H9 (cell line): ENCODE measurements around the gene VASH2. TPM values are rescaled to one million over a fixed set of nuclear protein-coding genes. Genes with fewer than 3 reads are reported as not detected.

ENCODE experiments used
- DNase-seq: peaks from one replicate; pipeline ENCODE4 v3.0.0-alpha.2; 2017
- H2AFZ ChIP-seq: one replicate; pipeline ENCODE4 v1.6.1; 2013; ENCODE audit warnings: mild to moderate bottlenecking, low read length, control low read depth, moderate library complexity
- H2AK5ac ChIP-seq: 2 replicates; pipeline ENCODE4 v1.6.1; 2013; ENCODE audit warnings: low read length, control low read depth, mixed read lengths; ENCODE audit not compliant: insufficient read length
- H2BK120ac ChIP-seq: one replicate; pipeline ENCODE4 v1.6.1; 2013; ENCODE audit warnings: low read depth, mild to moderate bottlenecking, low read length, control low read depth, inconsistent platforms; ENCODE audit not compliant: poor library complexity, severe bottlenecking
- H2BK12ac ChIP-seq: 2 replicates; pipeline ENCODE4 v1.6.1; 2013; ENCODE audit warnings: low read length, control low read depth, mixed read lengths, low read depth; ENCODE audit not compliant: insufficient read length
- H2BK15ac ChIP-seq: 2 replicates; pipeline ENCODE4 v1.6.1; 2013; ENCODE audit warnings: low read depth, low read length, control low read depth
- H2BK20ac ChIP-seq: one replicate; pipeline ENCODE4 v1.6.1; 2013; ENCODE audit warnings: low read depth, mild to moderate bottlenecking, low read length, control low read depth, inconsistent platforms; ENCODE audit not compliant: poor library complexity, severe bottlenecking
- H2BK5ac ChIP-seq: 2 replicates; pipeline ENCODE4 v1.6.1; 2013; ENCODE audit warnings: low read length, control low read depth, mixed read lengths; ENCODE audit not compliant: insufficient read length
- H3K14ac ChIP-seq: 2 replicates; pipeline ENCODE4 v1.6.1; 2013; ENCODE audit warnings: low read length, control low read depth; ENCODE audit not compliant: insufficient read depth
- H3K18ac ChIP-seq: 2 replicates; pipeline ENCODE4 v1.6.1; 2013; ENCODE audit warnings: low read depth, mild to moderate bottlenecking, mixed read lengths, low read length, control low read depth; ENCODE audit not compliant: insufficient read length
- H3K23ac ChIP-seq: 2 replicates; pipeline ENCODE4 v1.6.1; 2013; ENCODE audit warnings: low read length, control low read depth, mixed read lengths, low read depth; ENCODE audit not compliant: insufficient read length
- H3K23me2 ChIP-seq: 2 replicates; pipeline ENCODE4 v1.6.1; 2013; ENCODE audit warnings: low read depth, mild to moderate bottlenecking, mixed read lengths, low read length, control low read depth; ENCODE audit not compliant: insufficient read length, poor library complexity, severe bottlenecking
- H3K27ac ChIP-seq: 2 replicates; pipeline ENCODE4 v1.5.1; 2013; ENCODE audit warnings: low read length, control low read depth, mixed read lengths, low read depth; ENCODE audit not compliant: insufficient read length
- H3K27me3 ChIP-seq: 2 replicates; pipeline ENCODE4 v1.6.1; 2013; ENCODE audit warnings: low read length, control low read depth, inconsistent platforms; ENCODE audit not compliant: insufficient read depth
- H3K4ac ChIP-seq: 2 replicates; pipeline ENCODE4 v1.6.1; 2013; ENCODE audit warnings: low read depth, mild to moderate bottlenecking, control low read depth, inconsistent platforms, low read length, moderate library complexity
- H3K4me1 ChIP-seq: 2 replicates; pipeline ENCODE4 v1.6.1; 2013; ENCODE audit warnings: low read length, control low read depth, inconsistent platforms; ENCODE audit not compliant: insufficient read depth
- H3K4me2 ChIP-seq: 2 replicates; pipeline ENCODE4 v1.6.1; 2013; ENCODE audit warnings: low read length, control low read depth, mixed read lengths; ENCODE audit not compliant: insufficient read length, insufficient read depth
- H3K56ac ChIP-seq: 2 replicates; pipeline ENCODE4 v1.6.1; 2013; ENCODE audit warnings: low read depth, mild to moderate bottlenecking, mixed read lengths, low read length, control low read depth; ENCODE audit not compliant: insufficient read length
- H3K79me1 ChIP-seq: 2 replicates; pipeline ENCODE4 v1.6.1; 2013; ENCODE audit warnings: low read depth, mild to moderate bottlenecking, moderate library complexity, low read length, control low read depth, inconsistent platforms; ENCODE audit not compliant: insufficient read depth, poor library complexity, severe bottlenecking
- H3K79me2 ChIP-seq: 2 replicates; pipeline ENCODE4 v1.6.1; 2013; ENCODE audit warnings: low read length, control low read depth, inconsistent platforms; ENCODE audit not compliant: insufficient read depth
- H3K9ac ChIP-seq: 2 replicates; pipeline ENCODE4 v1.6.1; 2013; ENCODE audit warnings: low read length, control low read depth, mixed read lengths; ENCODE audit not compliant: insufficient read length; ENCODE audit errors: extremely low read depth
- H3K9me3 ChIP-seq: one replicate; pipeline ENCODE4 v1.6.1; 2013; ENCODE audit warnings: low read depth, low read length, inconsistent platforms; ENCODE audit not compliant: control insufficient read depth
- H3T11ph ChIP-seq: one replicate; pipeline ENCODE4 v1.6.1; 2013; ENCODE audit warnings: mild to moderate bottlenecking, low read length, control low read depth, inconsistent platforms
- H4K20me1 ChIP-seq: one replicate; pipeline ENCODE4 v1.6.1; 2013; ENCODE audit not compliant: control insufficient read depth, insufficient read length, insufficient read depth
- H4K5ac ChIP-seq: 2 replicates; pipeline ENCODE4 v1.6.1; 2013; ENCODE audit warnings: low read depth, mild to moderate bottlenecking, mixed read lengths, low read length, control low read depth; ENCODE audit not compliant: insufficient read length
- H4K8ac ChIP-seq: replicated peaks from 2 replicates; pipeline ENCODE4 v1.6.1; 2013; ENCODE audit warnings: low read length, control low read depth, mixed read lengths, low read depth; ENCODE audit not compliant: insufficient read length
- H4K91ac ChIP-seq: 2 replicates; pipeline ENCODE4 v1.6.1; 2013; ENCODE audit warnings: low read depth, mild to moderate bottlenecking, moderate library complexity, mixed read lengths, low read length, control low read depth; ENCODE audit not compliant: insufficient read length
- H3K27ac Mint-ChIP-seq, 3 experiments: 2 replicates in 2 of 3; 3 replicates in 1 of 3; pipeline ENCODE4 v1.8.0; 2020 to 2021; ENCODE audit warnings: mixed read lengths in 3 of 3, mild to moderate bottlenecking in 1 of 3, moderate library complexity in 1 of 3
- H3K27me3 Mint-ChIP-seq: 2 replicates; pipeline ENCODE4 v1.8.0; 2021; ENCODE audit warnings: low read depth, mild to moderate bottlenecking, moderate library complexity, mixed read lengths
- H3K36me3 Mint-ChIP-seq, 3 experiments: 2 replicates in 2 of 3; 3 replicates in 1 of 3; pipeline ENCODE4 v1.8.0; 2020 to 2021; ENCODE audit warnings: low read depth in 3 of 3, mixed read lengths in 3 of 3; ENCODE audit not compliant: insufficient read depth in 1 of 3
- H3K4me1 Mint-ChIP-seq, 2 experiments: 2 replicates each; pipeline ENCODE4 v1.8.0; 2020; ENCODE audit warnings: mixed read lengths in 2 of 2
- H3K4me3 Mint-ChIP-seq, 2 experiments: 2 replicates in 1 of 2; 3 replicates in 1 of 2; pipeline ENCODE4 v1.8.0; 2020 to 2021; ENCODE audit warnings: mild to moderate bottlenecking in 2 of 2, mixed read lengths in 2 of 2, moderate library complexity in 1 of 2
- H3K9me3 Mint-ChIP-seq, 2 experiments: 2 replicates in 1 of 2; 3 replicates in 1 of 2; pipeline ENCODE4 v1.8.0; 2020; ENCODE audit warnings: mild to moderate bottlenecking in 2 of 2, mixed read lengths in 2 of 2, moderate library complexity in 1 of 2
- CTCF ChIP-seq: fragments of 200-600 bp; sonication (generic); conservative IDR thresholded peaks from 3 replicates; pipeline ENCODE4 v1.8.0; 2021; ENCODE audit warnings: antibody characterized with exemption, mild to moderate bottlenecking
- WGBS: extraction: QIAGEN DNeasy Blood & Tissue Kit; methylation state at CpG from one replicate; pipeline ENCODE4 v1.1.7; 2013; ENCODE audit warnings: missing lambda C conversion rate, low lambda C conversion rate, mixed read lengths; ENCODE audit not compliant: insufficient read length; ENCODE audit errors: extremely low coverage; 5-methylcytosine and 5-hydroxymethylcytosine counted together
- total RNA-seq: library from RNA; stranded (reverse); gene quantifications from 2 replicates; pipeline ENCODE4 v1.2.1, GENCODE V29; 2021

The VASH2 gene
- total RNA-seq, 1 experiment from 2014 or later: 76.1 TPM

- Histone ChIP-seq H3K79me1 (peaks cover 7% of the 10 kb centered on the region), H2BK120ac (no peak overlapping the region), H3K4me2 (peak overlapping the region; percentile 77), H2AK5ac (no peak overlapping the region), H3K4me1 (peaks cover 5% of the 10 kb centered on the region; the same call in 1 of the 2 replicates), H3K9me3 (no peaks in the 10 kb centered on the region), H2BK15ac (no peak overlapping the region), H4K5ac (no peak overlapping the region), H4K91ac (no peak overlapping the region), H3K27ac (no peak overlapping the region), H3K9ac (peak overlapping the region; percentile 20), H2BK12ac (no peak overlapping the region), H3K14ac (no peak overlapping the region), H3T11ph (no peak overlapping the region), H4K8ac (no peak overlapping the region), H3K18ac (no peak overlapping the region), H3K79me2 (peaks cover 11% of the 10 kb centered on the region; the same call in 1 of the 2 replicates), H4K20me1 (no peaks in the 10 kb centered on the region), H3K4ac (no peak overlapping the region), H3K56ac (no peak overlapping the region), H2BK5ac (no peak overlapping the region), H3K23ac (no peak overlapping the region), H2BK20ac (no peak overlapping the region), H3K27me3 (no peaks in the 10 kb centered on the region), H2AFZ (no peak overlapping the region), H3K23me2 (peaks cover 14% of the 10 kb centered on the region)
- H3K27ac Mint-ChIP-seq: no peak overlapping the region
- no peak for DNase-seq
- no CpG with 5 or more reads among the region's 2 CpGs for WGBS
- H3K9me3 Mint-ChIP-seq: peaks cover 8 to 9% of the 10 kb centered on the region in 2 experiments; a peak in 4 of 5 replicates
- H3K27me3 Mint-ChIP-seq: peaks cover 21% of the 10 kb centered on the region
- peak overlapping the region; percentile 82 to 93 for H3K4me3 Mint-ChIP-seq
- no peak for TF ChIP-seq CTCF
- H3K36me3 Mint-ChIP-seq: peaks cover 28 to 36% (median 31%) of the 10 kb centered on the region in 3 experiments
- H3K4me1 Mint-ChIP-seq: peaks cover 40 to 46% of the 10 kb centered on the region in 2 experiments
Measured at GRCh38 chr1:212949771-212950170, 570 bp upstream of the VASH2 start.
